Stimulated activated CD8-positive, alpha-beta memory T cell treated with anti-CD3 and anti-CD28 coated beads, Interleukin-4, amount 100 ng/mL, for 1 hour (primary cell): ENCODE results near the gene ABI3BP.

Source experiments
- DNase-seq, 2 donors: peaks; one replicate each; pipeline ENCODE4 v3.0.0-alpha.2; 2020; ENCODE audit warnings: low read depth in 2 of 2, low spot score in 1 of 2

ABI3BP gene

DNA sequence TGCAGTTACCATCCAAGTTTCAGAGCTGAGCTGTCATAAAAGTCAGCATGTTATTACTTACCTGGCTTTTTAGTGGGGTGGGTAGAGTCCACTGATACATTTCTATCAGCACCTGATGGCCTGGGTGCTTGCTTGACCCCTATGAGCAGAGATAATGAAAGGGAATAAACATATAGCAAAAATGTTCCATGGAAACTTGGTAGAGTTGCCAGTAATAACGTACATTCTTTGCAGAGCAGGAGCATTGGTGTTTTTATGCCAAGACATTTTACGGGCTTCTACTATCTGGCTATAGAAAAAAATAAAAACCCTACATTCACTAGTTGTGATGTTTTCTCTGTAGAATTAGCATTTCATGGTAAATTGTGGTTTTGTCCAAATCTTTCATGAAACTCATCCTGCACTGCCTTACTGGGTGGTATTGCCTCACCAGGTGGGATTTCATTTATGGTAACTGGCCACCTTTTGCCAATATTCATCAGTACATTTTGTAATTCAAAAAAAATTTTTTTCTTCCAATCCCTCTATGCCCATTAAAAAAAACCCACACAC, 213.1 kb downstream of the ABI3BP start:
- DNase-seq: no peak

DNA sequence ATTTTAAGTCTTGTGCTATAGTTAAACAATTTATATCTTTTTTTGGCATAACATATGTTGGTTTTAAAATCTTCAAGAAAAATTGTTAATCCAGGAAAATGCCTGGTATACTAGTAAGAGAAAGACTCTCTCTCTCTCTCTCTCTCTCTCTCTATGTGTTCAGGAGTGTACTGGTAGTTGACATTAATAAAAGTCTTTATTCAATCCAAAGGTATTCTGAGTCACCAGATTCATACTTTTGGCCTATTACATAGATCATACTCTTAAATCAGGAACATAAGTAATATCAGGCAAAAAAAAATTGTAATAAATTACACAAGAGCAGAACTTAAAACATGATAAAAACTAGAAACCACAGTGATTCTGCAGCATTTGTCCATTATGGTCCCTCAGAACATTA, 213.7 kb downstream of the ABI3BP start:
- no peak for DNase-seq

DNA sequence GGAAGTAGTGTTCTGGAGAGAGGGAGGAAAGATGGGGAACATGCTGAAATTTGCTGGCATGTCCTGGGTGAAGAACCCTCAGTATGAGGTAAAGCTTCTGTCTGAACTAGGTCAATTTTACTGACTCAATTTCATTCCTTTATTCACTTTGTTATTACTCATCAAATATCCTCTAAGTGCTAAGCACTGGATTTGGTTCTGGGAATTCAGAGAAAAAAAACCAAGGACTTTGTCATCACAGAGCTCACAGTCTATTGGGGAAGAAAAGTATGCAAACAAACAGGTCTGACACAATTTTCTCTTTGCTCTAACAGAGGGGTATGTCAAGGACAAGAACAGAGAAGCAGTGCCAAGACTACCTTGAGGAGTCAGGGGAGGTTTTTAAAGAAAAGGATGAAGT, 215.9 kb downstream of the ABI3BP start:
- no peak for DNase-seq

- no peak for DNase-seq
Observed at GRCh38 chr3:100776746-100777145, 216.5 kb downstream of the ABI3BP start.

- no peak for DNase-seq
Observed at GRCh38 chr3:100776097-100776729, 217.0 kb downstream of the ABI3BP start.

DNA sequence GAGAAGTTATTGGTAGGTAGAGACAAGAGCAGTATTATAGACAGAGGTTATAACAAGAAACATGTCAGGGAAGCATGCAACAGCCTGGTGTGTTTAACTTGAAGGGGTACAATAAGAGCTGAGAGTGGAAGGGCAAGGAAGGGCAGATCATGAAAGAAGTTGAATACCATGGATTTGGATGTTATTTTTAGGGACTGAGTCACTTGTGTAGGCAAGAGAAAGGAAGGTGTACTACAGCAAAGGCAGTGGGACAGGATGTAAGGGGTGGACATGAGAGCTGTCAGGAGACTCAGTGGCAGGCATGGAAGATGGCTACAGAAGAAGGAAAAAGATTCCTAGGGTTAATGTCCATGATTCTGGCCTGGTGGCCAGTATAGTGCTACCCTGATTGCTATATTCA, 217.6 kb downstream of the ABI3BP start:
- DNase-seq: no peak

DNA sequence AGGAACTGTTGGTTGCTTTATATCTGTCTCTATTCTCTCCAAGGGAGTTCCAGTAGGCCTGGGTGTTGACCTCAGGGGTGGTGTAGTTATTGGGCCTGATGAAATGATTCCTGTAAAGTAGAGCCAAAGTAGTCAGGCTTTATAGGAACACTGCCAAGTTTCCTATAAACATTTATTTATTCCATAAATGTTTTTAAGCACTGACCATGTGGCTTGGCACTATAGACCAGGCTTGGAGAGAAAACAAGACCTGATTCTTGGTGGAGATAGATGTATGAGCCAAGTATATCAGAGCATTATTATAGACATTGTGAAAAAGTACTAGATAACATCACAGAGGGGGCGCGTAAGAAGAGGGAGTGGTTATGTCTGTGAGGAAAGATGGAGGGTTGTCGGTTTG, 218.0 kb downstream of the ABI3BP start:
- DNase-seq: no peak

DNA sequence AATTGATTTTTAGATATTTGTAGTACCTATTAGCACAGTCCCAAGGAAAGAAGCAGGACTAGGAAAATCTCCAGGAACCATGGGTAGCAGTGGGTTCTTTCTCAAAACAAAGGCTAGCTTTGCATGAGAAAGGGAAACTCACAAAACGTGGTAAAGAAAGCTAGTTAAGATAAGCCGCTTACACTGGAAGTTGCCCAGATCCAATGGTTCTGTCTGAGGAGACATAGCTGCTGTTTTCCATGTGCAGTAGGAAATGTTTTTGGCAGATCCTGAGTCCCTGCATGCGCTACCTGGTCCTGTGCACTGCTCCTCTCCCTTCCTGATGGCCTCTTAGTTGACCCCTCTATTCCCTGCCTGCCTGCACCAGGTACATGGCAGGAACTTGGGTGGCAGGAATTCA, 223.5 kb downstream of the ABI3BP start:
- DNase-seq: no peak

DNA sequence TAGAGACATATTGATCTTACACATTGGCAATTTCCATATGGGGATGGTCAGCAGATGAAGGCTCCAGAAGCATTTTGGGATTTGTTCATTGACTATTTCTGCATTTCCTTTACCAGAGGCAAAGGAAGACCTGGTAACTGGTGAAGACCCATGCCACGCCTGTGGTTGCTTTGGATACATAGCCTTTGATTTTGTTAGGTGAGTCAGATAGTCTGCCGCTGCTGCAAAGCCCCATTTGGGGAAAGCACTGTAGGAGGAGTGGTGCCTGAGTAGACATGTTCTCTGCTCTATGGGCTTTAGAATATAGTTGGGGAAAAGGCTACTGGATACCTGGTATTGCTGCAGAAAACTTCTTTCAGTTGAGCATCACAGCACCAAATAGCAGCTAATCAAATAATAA, 227.2 kb downstream of the ABI3BP start:
- DNase-seq: no peak

GRCh38 chr3:100765437-100765975, 227.7 kb downstream of the ABI3BP start:
- DNase-seq: no peak

DNA sequence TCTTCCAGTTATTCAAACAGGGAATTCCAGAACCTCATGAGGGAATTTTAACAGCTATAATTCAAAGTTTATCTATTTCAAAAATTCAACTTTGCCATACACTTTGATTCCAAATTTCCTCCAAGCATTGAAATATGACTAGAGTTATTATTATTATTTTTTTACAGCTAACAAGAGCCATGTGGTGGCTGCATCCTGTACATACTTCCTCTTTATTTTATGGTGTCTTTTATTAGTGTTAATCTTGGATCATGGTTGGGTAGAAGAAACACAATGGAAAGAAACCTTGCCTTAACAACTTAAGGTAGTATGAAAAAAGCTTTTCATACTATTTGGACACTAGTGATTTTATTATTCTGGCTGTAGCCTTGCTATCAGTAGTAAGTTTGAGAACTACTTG, 231.3 kb downstream of the ABI3BP start:
- DNase-seq: no peak

- DNase-seq: no peak
Observed at GRCh38 chr3:100761211-100761942, 231.8 kb downstream of the ABI3BP start.

GRCh38 chr3:100760377-100760776, 232.8 kb downstream of the ABI3BP start:
- no peak for DNase-seq

DNA sequence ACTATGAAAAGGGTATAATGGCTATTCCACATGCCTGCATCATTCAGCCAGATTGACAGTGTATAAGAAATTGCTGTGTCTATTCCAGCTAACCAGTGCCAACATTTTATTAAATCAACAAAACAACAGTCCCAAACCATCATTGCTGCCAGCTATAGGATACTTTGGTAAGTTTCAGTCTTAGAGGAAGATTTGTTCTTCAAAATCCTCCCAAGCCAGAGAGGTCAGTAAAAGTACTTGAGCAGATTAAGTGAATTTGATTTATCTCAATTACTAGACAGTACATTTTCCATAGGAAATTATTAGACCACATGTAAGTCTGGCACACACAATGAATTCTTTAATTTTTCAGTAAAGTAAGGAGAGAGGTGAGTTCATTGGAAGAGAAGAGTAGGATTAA, 233.3 kb downstream of the ABI3BP start:
- DNase-seq: no peak

- DNase-seq: no peak
Observed at GRCh38 chr3:100759159-100759558, 234.1 kb downstream of the ABI3BP start.

DNA sequence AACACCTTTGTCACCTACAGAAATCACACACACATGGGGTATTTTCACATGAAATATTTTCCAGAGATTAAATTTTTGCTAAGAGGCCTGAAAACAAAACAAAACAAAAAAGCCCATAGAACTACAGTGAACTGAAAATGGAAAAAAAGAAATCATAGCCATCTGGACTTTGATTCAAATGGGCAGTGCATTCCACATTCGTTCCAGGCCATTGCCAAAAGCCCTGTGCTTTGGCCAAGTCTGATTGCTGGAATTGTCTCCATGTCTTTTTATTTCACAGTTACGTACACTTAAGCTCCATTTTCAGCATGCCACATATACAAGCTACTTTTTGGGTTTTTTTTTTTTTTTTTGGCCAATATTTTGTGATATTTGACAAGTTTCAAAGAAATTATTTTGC, 236.8 kb downstream of the ABI3BP start:
- DNase-seq: no peak

DNA sequence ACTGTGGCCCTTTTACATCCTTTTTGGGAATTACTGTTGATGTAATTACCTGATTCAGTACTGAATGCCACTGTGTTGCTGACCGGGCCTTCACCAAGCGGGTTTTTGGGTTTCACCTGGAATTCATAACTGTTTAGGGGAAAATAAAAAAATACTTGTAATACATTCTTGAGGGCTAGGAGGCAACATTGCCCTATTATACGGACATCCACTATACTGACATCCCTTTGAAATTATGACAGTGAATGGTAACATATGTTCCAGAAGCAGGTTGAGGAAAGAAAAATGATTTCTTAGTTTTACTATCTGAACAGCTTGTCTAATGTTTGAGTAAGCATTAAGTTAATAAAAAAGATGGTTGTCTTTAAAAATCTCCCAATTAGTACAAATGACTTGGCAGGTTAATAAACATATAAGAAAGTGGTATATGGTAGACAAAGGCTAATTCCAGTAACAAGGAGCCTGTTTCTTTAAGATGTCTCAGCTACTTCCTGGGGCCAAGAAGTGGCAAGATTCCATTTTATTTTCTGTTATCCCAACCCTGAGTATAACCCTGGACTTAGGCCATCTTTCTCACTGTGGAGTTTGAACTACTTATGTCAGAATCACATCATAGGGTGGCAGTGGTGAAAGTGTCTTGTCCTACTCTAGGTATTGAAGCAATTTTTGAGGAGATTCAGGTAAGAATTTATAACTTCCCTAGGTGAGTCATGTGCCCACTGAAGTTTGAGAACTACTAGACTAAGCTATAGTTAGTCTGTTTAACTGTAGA, 238.5 kb downstream of the ABI3BP start:
- DNase-seq: no peak

- no peak for DNase-seq
Observed at GRCh38 chr3:100753846-100754245, 239.4 kb downstream of the ABI3BP start.

- DNase-seq: no peak
Observed at GRCh38 chr3:100748967-100749366, 244.3 kb downstream of the ABI3BP start.

DNA sequence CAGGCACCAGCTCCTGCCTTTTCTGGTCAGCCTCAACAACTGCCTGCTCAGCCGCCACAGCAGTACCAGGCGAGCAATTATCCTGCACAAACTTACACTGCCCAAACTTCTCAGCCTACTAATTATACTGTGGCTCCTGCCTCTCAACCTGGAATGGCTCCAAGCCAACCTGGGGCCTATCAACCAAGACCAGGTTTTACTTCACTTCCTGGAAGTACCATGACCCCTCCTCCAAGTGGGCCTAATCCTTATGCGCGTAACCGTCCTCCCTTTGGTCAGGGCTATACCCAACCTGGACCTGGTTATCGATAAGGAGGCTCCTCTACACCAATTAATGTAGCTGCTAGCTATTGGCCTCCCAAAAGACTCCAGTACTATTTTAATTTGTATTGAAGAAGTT, 245.0 kb downstream of the ABI3BP start:
- DNase-seq: no peak

DNA sequence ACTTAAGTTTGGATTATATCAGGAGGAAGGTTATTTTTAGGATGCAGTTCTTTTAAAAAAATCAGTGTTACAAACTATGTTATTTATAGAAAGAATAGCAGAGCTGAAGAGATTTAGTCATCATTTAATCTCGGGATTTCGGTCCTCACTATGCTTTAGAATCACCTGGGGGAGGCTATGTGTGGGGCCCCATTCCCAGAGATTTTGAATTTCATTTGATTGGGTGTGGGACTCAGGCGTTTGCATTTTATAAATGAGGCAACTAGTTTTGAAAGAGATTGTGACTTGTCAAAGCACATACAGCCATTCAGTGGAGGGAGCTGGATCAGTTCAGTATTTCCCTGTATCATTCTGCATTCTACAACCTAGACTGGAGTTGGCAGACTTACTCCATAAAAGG, 247.1 kb downstream of the ABI3BP start:
- DNase-seq: no peak

DNA sequence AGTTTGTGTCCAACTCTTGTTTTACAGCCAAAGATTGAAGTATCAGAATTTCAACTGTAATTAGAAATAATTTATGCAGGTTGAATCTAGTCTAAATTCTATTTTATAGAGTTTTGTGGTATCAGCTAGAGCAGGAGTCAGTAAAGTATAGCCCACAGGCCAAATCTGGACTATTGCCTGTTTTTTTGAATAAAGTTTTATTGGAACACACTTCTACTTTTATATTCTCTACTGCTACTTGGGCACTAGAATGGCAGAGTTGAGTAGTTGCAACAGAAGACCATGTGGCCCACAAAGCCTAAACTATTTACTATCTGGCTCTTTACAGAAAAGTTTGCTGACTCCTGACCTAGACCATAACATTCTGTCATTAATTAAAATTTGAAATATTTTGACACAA, 247.6 kb downstream of the ABI3BP start:
- no peak for DNase-seq
